GM18951 (cell line): ENCODE data around the gene HSD17B2.
"Not testable (repeated sequence)": the region's sequence is repeated elsewhere in the genome, so short reads cannot be mapped to it uniquely, and the experiment has no call there.

Source experiments
- POLR2A ChIP-seq: IDR thresholded peaks from 4 replicates; pipeline ENCODE4 v1.6.1; 2011; ENCODE audit warnings: mild to moderate bottlenecking; ENCODE audit not compliant: insufficient read length, insufficient read depth; ENCODE audit errors: extremely low read depth
- in situ Hi-C: fragments of 300-500 bp; cut with MboI; formaldehyde crosslinking; loops from one replicate; pipeline ENCODE4 v1.12.0; 2022; ENCODE audit warnings: low sequenced_read_pairs, mixed read lengths, inconsistent platforms; ENCODE audit not compliant: unreplicated experiment

Gene HSD17B2

GRCh38 chr16:82113741-82114140 is 78.7 kb downstream of the HSD17B2 start:
- TF ChIP-seq POLR2A = no peak
- in situ Hi-C loops = no loop called here

GRCh38 chr16:82116535-82116934 is 81.5 kb downstream of the HSD17B2 start:
- in situ Hi-C loops = no loop called here

GRCh38 chr16:82118749-82119148 is 83.7 kb downstream of the HSD17B2 start:
- in situ Hi-C loops = no loop called here

More at GRCh38 chr16:82116535-82116934, 81.5 kb downstream of the HSD17B2 start:
- no peak for TF ChIP-seq POLR2A

GRCh38 chr16:82119405-82119804 is 84.4 kb downstream of the HSD17B2 start:
- TF ChIP-seq POLR2A = no peak
- in situ Hi-C loops = no loop called here

More at GRCh38 chr16:82118749-82119148, 83.7 kb downstream of the HSD17B2 start:
- TF ChIP-seq POLR2A = no peak

- in situ Hi-C loops = no loop called here
- TF ChIP-seq POLR2A = no peak
Measured at GRCh38 chr16:82124651-82125050, 89.6 kb downstream of the HSD17B2 start.

- in situ Hi-C loops = no loop called here
- no peak for TF ChIP-seq POLR2A
Measured at GRCh38 chr16:82129881-82130280, 94.8 kb downstream of the HSD17B2 start.

- in situ Hi-C loops = no loop called here
- no peak for TF ChIP-seq POLR2A
Measured at GRCh38 chr16:82133798-82134197, 98.7 kb downstream of the HSD17B2 start.

- in situ Hi-C loops = no loop called here
- TF ChIP-seq POLR2A = no peak
Measured at GRCh38 chr16:82134846-82135245, 99.8 kb downstream of the HSD17B2 start.

GRCh38 chr16:82135844-82136243 is 100.8 kb downstream of the HSD17B2 start:
- no peak for TF ChIP-seq POLR2A
- in situ Hi-C loops = no loop called here

- in situ Hi-C loops = no loop called here
- TF ChIP-seq POLR2A = no peak
Measured at GRCh38 chr16:82136956-82137821, 102.1 kb downstream of the HSD17B2 start.

- in situ Hi-C loops = no loop called here
- no peak for TF ChIP-seq POLR2A
Measured at GRCh38 chr16:82137822-82138167, 102.7 kb downstream of the HSD17B2 start.

GRCh38 chr16:82138478-82139285 is 103.6 kb downstream of the HSD17B2 start:
- TF ChIP-seq POLR2A = no peak
- in situ Hi-C loops = no loop called here

GRCh38 chr16:82139286-82139571 is 104.2 kb downstream of the HSD17B2 start:
- in situ Hi-C loops = not testable (repeated sequence)

GRCh38 chr16:82146556-82146955 is 111.5 kb downstream of the HSD17B2 start:
- no peak for TF ChIP-seq POLR2A
- in situ Hi-C loops = no loop called here
